ENCODE measurements around the gene PCDHGA5.
A peak's percentile ranks its signal among the peaks of the same experiment; 100 is the strongest.
"Not testable (repeated sequence)": the region's sequence is repeated elsewhere in the genome, so short reads cannot be mapped to it uniquely, and the experiment has no call there.

Gene PCDHGA5

GRCh38 chr5:141363952-141364660, at the start of gene PCDHGA5:
Gene PCDHGA5 (plus strand): TSS chr5:141364162. CDS start chr5:141364331, 169 bp downstream.
- no peak for DNase-seq

GRCh38 chr5:141316963-141317362, 47.0 kb upstream of the PCDHGA5 start:
- DNase-seq, result not testable (repeated sequence)

- no peak for DNase-seq
Measured at GRCh38 chr5:141319202-141319601, 44.8 kb upstream of the PCDHGA5 start.

GRCh38 chr5:141319699-141320098, 44.3 kb upstream of the PCDHGA5 start:
- no peak for DNase-seq

GRCh38 chr5:141320225-141321169, 43.5 kb upstream of the PCDHGA5 start, which contains the start of gene TAF7:
Gene TAF7 (minus strand): TSS chr5:141320784. CDS start chr5:141320044, 740 bp downstream.
- DNase-seq, result peak; percentile 93

- DNase-seq, result no peak
Measured at GRCh38 chr5:141322261-141322660, 41.7 kb upstream of the PCDHGA5 start.

GRCh38 chr5:141326088-141326854, 37.7 kb upstream of the PCDHGA5 start:
- DNase-seq, result peak; percentile 60

GRCh38 chr5:141328231-141328630, 35.7 kb upstream of the PCDHGA5 start:
- no peak for DNase-seq

GRCh38 chr5:141330299-141331080, 33.5 kb upstream of the PCDHGA5 start, which contains the start of gene PCDHGA1:
Gene PCDHGA1 (plus strand): TSS chr5:141330514.
- DNase-seq, result no peak

- not testable (repeated sequence) for DNase-seq
Measured at GRCh38 chr5:141332571-141332970, 31.4 kb upstream of the PCDHGA5 start.

- DNase-seq, result peak; percentile 24
Measured at GRCh38 chr5:141338538-141339306, 25.2 kb upstream of the PCDHGA5 start, which contains the start of gene PCDHGA2. Gene PCDHGA2 (plus strand): TSS chr5:141338760.

GRCh38 chr5:141340781-141341354, 23.1 kb upstream of the PCDHGA5 start:
- not testable (repeated sequence) for DNase-seq

- no peak for DNase-seq
Measured at GRCh38 chr5:141342773-141343172, 21.2 kb upstream of the PCDHGA5 start.

- DNase-seq, result no peak
Measured at GRCh38 chr5:141343242-141343952, 20.6 kb upstream of the PCDHGA5 start, which contains the start of gene PCDHGA3. Gene PCDHGA3 (plus strand): TSS chr5:141343829. CDS start chr5:141344034, 205 bp downstream.

GRCh38 chr5:141343953-141344463, 20.0 kb upstream of the PCDHGA5 start:
- DNase-seq, result no peak

- DNase-seq, result no peak
Measured at GRCh38 chr5:141345327-141345726, 18.6 kb upstream of the PCDHGA5 start.

- DNase-seq, result not testable (repeated sequence)
Measured at GRCh38 chr5:141346017-141346416, 17.9 kb upstream of the PCDHGA5 start.

- DNase-seq, result peak; percentile 21
Measured at GRCh38 chr5:141349917-141350619, 13.9 kb upstream of the PCDHGA5 start, which contains the start of gene PCDHGB1. Gene PCDHGB1 (plus strand): TSS chr5:141350099. CDS start chr5:141350261, 162 bp downstream.

GRCh38 chr5:141351591-141351990, 12.4 kb upstream of the PCDHGA5 start:
- no peak for DNase-seq
